SU-DHL-6 (cell line): ENCODE measurements around the gene PARD6G.
"Not testable (repeated sequence)": the region's sequence is repeated elsewhere in the genome, so short reads cannot be mapped to it uniquely, and the experiment has no call there.

Experiments used
- H2AFZ ChIP-seq: fragments of 200-600 bp; sonication (generic); 2 replicates; pipeline ENCODE4 v1.6.1; 2014; ENCODE audit warnings: low read depth, mild to moderate bottlenecking, moderate library complexity, mixed read lengths, antibody characterized with exemption, low read length; ENCODE audit not compliant: severe bottlenecking
- H3F3A ChIP-seq: fragments of 200-600 bp; shearing (Covaris generic); 2 replicates; pipeline ENCODE4 v1.6.0; 2016; ENCODE audit warnings: antibody characterized with exemption, mild to moderate bottlenecking; ENCODE audit not compliant: insufficient read depth
- H3K27ac ChIP-seq: fragments of 200-600 bp; sonication (generic); 2 replicates; pipeline ENCODE4 v1.5.1; 2016; ENCODE audit warnings: low read depth, mild to moderate bottlenecking, low read length, moderate library complexity, mixed read lengths
- H3K27me3 ChIP-seq: fragments of 200-600 bp; sonication (generic), shearing (Covaris generic); 2 replicates; pipeline ENCODE4 v1.6.0; 2014; ENCODE audit warnings: mild to moderate bottlenecking, low read length
- H3K36me3 ChIP-seq: fragments of 200-600 bp; sonication (generic); 2 replicates; pipeline ENCODE4 v1.6.1; 2014; ENCODE audit warnings: mild to moderate bottlenecking, low read length, mixed read lengths
- H3K4me2 ChIP-seq: fragments of 300-600, 200-600 bp; shearing (Covaris generic), sonication (generic); 2 replicates; pipeline ENCODE4 v1.6.0; 2014; ENCODE audit warnings: low read length, low read depth, mild to moderate bottlenecking; ENCODE audit not compliant: poor library complexity, severe bottlenecking
- H3K4me3 ChIP-seq: fragments of 200-600 bp; sonication (generic); 2 replicates; pipeline ENCODE4 v1.5.1; 2014; ENCODE audit warnings: antibody characterized with exemption, low read length, mild to moderate bottlenecking, mixed read lengths; ENCODE audit not compliant: insufficient read depth, poor library complexity, severe bottlenecking
- H3K79me2 ChIP-seq: fragments of 200-600 bp; sonication (generic); 2 replicates; pipeline ENCODE4 v1.6.1; 2014; ENCODE audit warnings: mild to moderate bottlenecking, low read length, moderate library complexity; ENCODE audit not compliant: insufficient read depth
- H3K9ac ChIP-seq: fragments of 200-600 bp; sonication (generic); 2 replicates; pipeline ENCODE4 v1.7.0; 2014; ENCODE audit warnings: mild to moderate bottlenecking, low read length
- H3K9me2 ChIP-seq: fragments of 200-600 bp; sonication (generic); replicated peaks from 2 replicates; pipeline ENCODE4 v1.6.1; 2014; ENCODE audit warnings: low read length; ENCODE audit not compliant: insufficient read depth
- H3K9me3 ChIP-seq: fragments of 200-600 bp; sonication (generic); 2 replicates; pipeline ENCODE4 v1.6.1; 2014; ENCODE audit warnings: low read length, mixed read lengths; ENCODE audit not compliant: insufficient read depth
- H4K20me1 ChIP-seq: fragments of 200-600 bp; sonication (generic); 2 replicates; pipeline ENCODE4 v1.6.1; 2014; ENCODE audit warnings: low read depth, mild to moderate bottlenecking, antibody characterized with exemption, low read length, moderate library complexity, mixed read lengths
- EZH2phosphoT487 ChIP-seq: fragments of 200-600 bp; sonication (generic), shearing (Covaris generic); conservative IDR thresholded peaks from 2 replicates; pipeline ENCODE4 v1.6.1; 2018; ENCODE audit warnings: mild to moderate bottlenecking, antibody characterized with exemption, low read length, moderate library complexity, mixed read lengths
- TF ChIP-seq, protein P1 (sequence below): fragments of 200-600 bp; sonication (generic); IDR thresholded peaks from one replicate; pipeline ENCODE4 v1.5.1; 2017; ENCODE audit warnings: antibody characterized with exemption, mild to moderate bottlenecking, low read length, moderate library complexity; ENCODE audit not compliant: insufficient read depth, poor library complexity, severe bottlenecking

Gene PARD6G, protein sequence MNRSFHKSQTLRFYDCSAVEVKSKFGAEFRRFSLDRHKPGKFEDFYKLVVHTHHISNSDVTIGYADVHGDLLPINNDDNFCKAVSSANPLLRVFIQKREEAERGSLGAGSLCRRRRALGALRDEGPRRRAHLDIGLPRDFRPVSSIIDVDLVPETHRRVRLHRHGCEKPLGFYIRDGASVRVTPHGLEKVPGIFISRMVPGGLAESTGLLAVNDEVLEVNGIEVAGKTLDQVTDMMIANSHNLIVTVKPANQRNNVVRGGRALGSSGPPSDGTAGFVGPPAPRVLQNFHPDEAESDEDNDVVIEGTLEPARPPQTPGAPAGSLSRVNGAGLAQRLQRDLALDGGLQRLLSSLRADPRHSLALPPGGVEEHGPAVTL

DNA sequence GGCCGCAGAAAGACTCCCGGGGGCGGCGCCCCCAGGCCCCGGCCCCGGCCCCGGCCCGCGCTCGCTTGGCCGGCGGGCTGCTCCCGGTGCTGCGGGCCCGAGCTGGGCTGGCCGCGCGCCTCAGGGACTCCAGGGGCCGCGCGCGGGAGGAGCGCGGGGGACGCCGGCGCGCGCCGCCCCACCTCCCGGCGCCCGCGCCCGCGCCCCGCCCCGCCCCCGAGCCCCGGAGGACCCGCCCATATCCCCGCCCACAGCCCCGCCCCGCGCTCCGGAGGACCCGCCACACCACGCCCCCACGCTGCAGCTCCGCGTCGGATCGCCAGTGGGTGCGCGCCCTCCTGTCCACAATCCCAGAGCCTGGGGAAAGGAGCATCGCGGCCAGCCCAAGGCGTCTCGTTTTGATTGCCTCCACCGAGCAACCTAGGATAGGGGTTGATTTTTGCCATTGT, at the start of gene PARD6G:
TSS of gene PARD6G (minus strand) at position 122 of the 449 bp plus-strand sequence. CDS start 166 bp downstream, outside the sequence.
- Histone ChIP-seq H3K36me3 (no peaks in the 10 kb centered on the region), H3K4me2 (no peak within 1 kb of the TSS), H3K4me3 (no peak within 1 kb of the TSS), H3K9me3 (no peaks in the 10 kb centered on the region), H4K20me1 (no peaks in the 10 kb centered on the region), H3F3A (no peaks in the 10 kb centered on the region), H3K27me3 (no peaks in the 10 kb centered on the region), H3K79me2 (no peaks in the 10 kb centered on the region), H2AFZ (no peak within 1 kb of the TSS), H3K9ac (no peak within 1 kb of the TSS), H3K27ac (no peak within 1 kb of the TSS), H3K9me2 (no peaks in the 10 kb centered on the region)
- TF ChIP-seq, protein P1, sequence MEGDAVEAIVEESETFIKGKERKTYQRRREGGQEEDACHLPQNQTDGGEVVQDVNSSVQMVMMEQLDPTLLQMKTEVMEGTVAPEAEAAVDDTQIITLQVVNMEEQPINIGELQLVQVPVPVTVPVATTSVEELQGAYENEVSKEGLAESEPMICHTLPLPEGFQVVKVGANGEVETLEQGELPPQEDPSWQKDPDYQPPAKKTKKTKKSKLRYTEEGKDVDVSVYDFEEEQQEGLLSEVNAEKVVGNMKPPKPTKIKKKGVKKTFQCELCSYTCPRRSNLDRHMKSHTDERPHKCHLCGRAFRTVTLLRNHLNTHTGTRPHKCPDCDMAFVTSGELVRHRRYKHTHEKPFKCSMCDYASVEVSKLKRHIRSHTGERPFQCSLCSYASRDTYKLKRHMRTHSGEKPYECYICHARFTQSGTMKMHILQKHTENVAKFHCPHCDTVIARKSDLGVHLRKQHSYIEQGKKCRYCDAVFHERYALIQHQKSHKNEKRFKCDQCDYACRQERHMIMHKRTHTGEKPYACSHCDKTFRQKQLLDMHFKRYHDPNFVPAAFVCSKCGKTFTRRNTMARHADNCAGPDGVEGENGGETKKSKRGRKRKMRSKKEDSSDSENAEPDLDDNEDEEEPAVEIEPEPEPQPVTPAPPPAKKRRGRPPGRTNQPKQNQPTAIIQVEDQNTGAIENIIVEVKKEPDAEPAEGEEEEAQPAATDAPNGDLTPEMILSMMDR = no peak
- no peak for TF ChIP-seq EZH2phosphoT487

DNA sequence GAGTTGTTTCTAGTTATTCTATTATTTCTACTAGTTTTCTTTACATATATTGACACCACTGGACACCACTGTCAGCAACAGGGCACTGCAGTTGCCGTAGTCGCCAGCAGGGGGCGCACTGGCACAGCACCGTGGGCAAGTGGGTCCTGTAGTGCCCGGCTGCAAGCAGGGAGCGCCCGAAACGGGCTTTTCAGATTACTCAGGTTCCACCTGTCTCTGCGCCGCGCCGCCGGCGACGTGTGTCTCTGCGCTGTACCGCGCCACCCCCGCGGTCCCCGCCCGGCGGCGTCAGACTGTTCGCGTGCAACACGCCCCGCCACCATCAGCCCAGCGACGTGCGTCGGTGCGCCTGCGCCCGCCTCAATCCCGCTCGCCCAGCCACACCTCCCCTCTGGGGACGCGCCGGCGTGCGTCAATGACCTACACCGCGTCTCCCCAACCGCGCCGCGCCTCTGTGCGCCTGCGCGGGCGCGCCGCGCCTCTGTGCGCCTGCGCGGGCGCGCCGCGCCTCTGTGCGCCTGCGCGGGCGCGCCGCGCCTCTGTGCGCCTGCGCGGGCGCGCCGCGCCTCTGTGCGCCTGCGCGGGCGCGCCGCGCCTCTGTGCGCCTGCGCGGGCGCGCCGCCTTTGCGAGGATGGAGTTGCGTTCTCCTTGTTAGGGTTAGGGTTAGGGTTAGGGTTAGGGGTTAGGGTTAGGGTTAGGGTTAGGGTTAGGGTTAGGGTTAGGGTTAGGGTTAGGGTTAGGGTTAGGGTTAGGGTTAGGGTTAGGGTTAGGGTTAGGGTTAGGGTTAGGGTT, 15.1 kb upstream of the PARD6G start:
- H2AFZ ChIP-seq, H3K4me3 ChIP-seq, H3K36me3 ChIP-seq, H4K20me1 ChIP-seq, H3K9me2 ChIP-seq, H3K4me2 ChIP-seq, H3F3A ChIP-seq, H3K9ac ChIP-seq, H3K27ac ChIP-seq, H3K9me3 ChIP-seq, H3K27me3 ChIP-seq, H3K79me2 ChIP-seq: not testable (repeated sequence)
- TF ChIP-seq, protein P1 = peak; percentile 58

DNA sequence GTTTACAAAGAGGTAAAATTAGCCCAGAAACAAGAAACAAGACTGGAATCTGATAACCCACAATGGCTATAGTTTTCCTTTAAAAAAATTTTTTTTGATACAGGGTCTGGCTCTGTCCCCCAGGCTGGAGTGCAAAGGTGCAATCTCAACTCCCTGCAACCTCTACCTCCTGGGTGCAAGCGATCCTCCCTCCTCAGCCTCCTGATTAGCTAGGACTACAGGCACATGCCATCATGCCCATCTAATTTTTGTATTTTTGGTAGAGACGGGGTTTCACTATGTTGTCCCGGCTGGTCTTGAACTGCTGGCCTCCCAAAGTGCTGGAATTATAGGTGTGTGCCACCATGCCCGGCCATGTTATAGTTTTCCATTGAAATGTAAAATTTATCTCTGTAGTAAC, 12.3 kb upstream of the PARD6G start:
- Histone ChIP-seq H3K27me3 (no peaks in the 10 kb centered on the region), H2AFZ (no peak overlapping the region), H3K36me3 (no peaks in the 10 kb centered on the region), H4K20me1 (no peaks in the 10 kb centered on the region), H3K4me2 (no peak overlapping the region), H3F3A (no peaks in the 10 kb centered on the region), H3K9me3 (no peaks in the 10 kb centered on the region), H3K9me2 (no peaks in the 10 kb centered on the region), H3K9ac (no peak overlapping the region), H3K27ac (no peak overlapping the region), H3K4me3 (no peak overlapping the region), H3K79me2 (no peaks in the 10 kb centered on the region)
- no peak for TF ChIP-seq EZH2phosphoT487
- TF ChIP-seq, protein P1 = no peak
